ENCODE measurements around the gene ATP2A3.

- TF ChIP-seq POLR2A (IDR thresholded peaks at IDR 0.05) (no peak), CTCF (IDR thresholded peaks at IDR 0.05) (no peak)
Measured at GRCh38 chr17:3926860-3927627, 37.2 kb downstream of the ATP2A3 start.

Measured in breast epithelium (tissue), 3 donors.